K562 (cell line): ENCODE measurements around the gene IRS2. TPM values are rescaled to one million over a fixed set of nuclear protein-coding genes. Genes with fewer than 3 reads are reported as not detected.

Experiments
- ATAC-seq: fragments of 200-7000 bp; cut with Tn5 transposase; 3 replicates; pipeline ENCODE4 v1.9.1; 2020; ENCODE audit warnings: moderate library complexity
- BruUV-seq: library from RNA; stranded (reverse); fragments of 400-500 nt; replicated peaks from 2 replicates; lab custom pipeline; 2021; lab: Mats Ljungman, UMichigan
- CTCF ChIA-PET: fragments of 300-600 bp; formaldehyde crosslinking; extraction: SDS; loops from one replicate; lab custom pipeline; 2021; ENCODE audit warnings: low intra/inter-chr PET ratio; lab: Yijun Ruan, JAX
- POLR2A ChIA-PET: fragments of 300-600, 350-650 bp; sonication (Branson Sonifier 250); formaldehyde crosslinking; extraction: SDS; loops from one replicate; lab custom pipeline; 2021; ENCODE audit warnings: antibody characterized with exemption, inconsistent platforms; lab: Yijun Ruan, JAX
- DNase-seq, 4 experiments: peaks; one replicate each; pipeline versions ENCODE4 v3.0.0 to v3.0.0-alpha.2; 2011 to 2018; ENCODE audit warnings: low spot score in 3 of 4, mixed read lengths in 3 of 4; ENCODE audit errors: extremely low read depth in 1 of 4
- FAIRE-seq: peaks from 2 replicates; lab custom pipeline; 2011; peaks lifted over from hg19 to GRCh38; lab: Jason Lieb, UNC
- H2AFZ ChIP-seq: 2 replicates; pipeline ENCODE4 v1.6.0; 2011; ENCODE audit warnings: low read depth, low read length, control low read depth, inconsistent platforms
- H3K27ac ChIP-seq: fragments of 200-600 bp; 3 replicates; pipeline ENCODE4 v1.8.0; 2011; ENCODE audit warnings: low read depth, mild to moderate bottlenecking, control low read depth, inconsistent platforms, low read length, moderate library complexity, mixed read lengths; ENCODE audit errors: extremely low read depth
- H3K27me3 ChIP-seq, 2 experiments: fragments of 300-600 bp in 1 of 2; 2 replicates in 1 of 2; 3 replicates in 1 of 2; pipeline versions ENCODE4 v1.6.0 to v1.8.0; 2011; ENCODE audit warnings: inconsistent platforms in 2 of 2, low read length in 2 of 2, mild to moderate bottlenecking in 1 of 2, mixed read lengths in 1 of 2, moderate library complexity in 1 of 2; ENCODE audit not compliant: control insufficient read depth in 2 of 2, insufficient read depth in 2 of 2
- H3K36me3 ChIP-seq: fragments of 300-600 bp; 3 replicates; pipeline ENCODE4 v1.8.0; 2011; ENCODE audit warnings: mild to moderate bottlenecking, low read length, inconsistent platforms; ENCODE audit not compliant: control insufficient read depth, insufficient read depth
- H3K4me1 ChIP-seq, 2 experiments: fragments of 200-600 bp in 1 of 2; replicated peaks in 1 of 2; 2 replicates in 1 of 2; 3 replicates in 1 of 2; pipeline versions ENCODE4 v1.5.1 to v1.8.0; 2011; ENCODE audit warnings: inconsistent platforms in 2 of 2, low read length in 2 of 2, mild to moderate bottlenecking in 1 of 2, mixed read lengths in 1 of 2, moderate library complexity in 1 of 2; ENCODE audit not compliant: control insufficient read depth in 2 of 2, insufficient read depth in 2 of 2
- H3K4me2 ChIP-seq: 2 replicates; pipeline ENCODE4 v1.6.1; 2011; ENCODE audit warnings: low read length, control low read depth, inconsistent platforms, mixed read lengths; ENCODE audit not compliant: insufficient read depth
- H3K4me3 ChIP-seq: fragments of 200-600 bp; sonication (generic), shearing (Covaris generic); 2 replicates; pipeline ENCODE4 v1.5.1; 2016; ENCODE audit warnings: control low read depth, inconsistent platforms
- H3K79me2 ChIP-seq: fragments of 200-600 bp; 3 replicates; pipeline ENCODE4 v1.8.0; 2011; ENCODE audit warnings: low read length, inconsistent platforms; ENCODE audit not compliant: control insufficient read depth, insufficient read depth
- H3K9ac ChIP-seq, 2 experiments: 2 replicates each; pipeline versions ENCODE4 v1.6.0 to v1.6.1; 2011; ENCODE audit warnings: low read depth in 2 of 2, low read length in 2 of 2, control low read depth in 1 of 2, inconsistent platforms in 1 of 2, mild to moderate bottlenecking in 1 of 2, mixed read lengths in 1 of 2; ENCODE audit not compliant: insufficient read depth in 1 of 2
- H3K9me1 ChIP-seq: one replicate; pipeline ENCODE4 v1.6.0; 2011; ENCODE audit warnings: inconsistent platforms, mild to moderate bottlenecking, low read length, moderate library complexity; ENCODE audit not compliant: control insufficient read depth, insufficient read depth
- H3K9me3 ChIP-seq: replicated peaks from 2 replicates; pipeline ENCODE4 v1.5.1; 2011; ENCODE audit warnings: low read depth, low read length, inconsistent platforms; ENCODE audit not compliant: control insufficient read depth, insufficient read depth
- H4K20me1 ChIP-seq: replicated peaks from 2 replicates; pipeline ENCODE4 v1.6.1; 2011; ENCODE audit warnings: low read length, inconsistent platforms, mixed read lengths; ENCODE audit not compliant: control insufficient read depth, insufficient read depth
- ARID2 ChIP-seq: fragments of 450-650 bp; IDR thresholded peaks from 2 replicates; pipeline ENCODE4 v1.6.1; 2017; ENCODE audit warnings: antibody characterized with exemption, mild to moderate bottlenecking
- CEBPB ChIP-seq: fragments of 450-650 bp; IDR thresholded peaks from 2 replicates; pipeline ENCODE4 v1.6.1; 2016; ENCODE audit warnings: missing genetic modification characterization, missing compliant biosample characterization
- EGR1 ChIP-seq: fragments of 450-650 bp; conservative IDR thresholded peaks from 2 replicates; pipeline ENCODE4 v1.6.1; 2017; ENCODE audit warnings: mild to moderate bottlenecking
- KLF13 ChIP-seq: fragments of 450-650 bp; IDR thresholded peaks from 2 replicates; pipeline ENCODE4 v1.6.1; 2016; ENCODE audit warnings: missing genetic modification characterization, low read depth, mild to moderate bottlenecking, missing compliant biosample characterization, moderate library complexity, borderline replicate concordance
- MYBL2 ChIP-seq, 2 experiments: fragments of 450-650 bp in 1 of 2; sonication (generic) in 1 of 2; formaldehyde crosslinking in 1 of 2; IDR thresholded peaks; 2 replicates each; pipeline versions ENCODE4 v1.6.1 to v1.8.1; 2017 to 2022; ENCODE audit warnings: borderline replicate concordance in 1 of 2, inconsistent platforms in 1 of 2, low read depth in 1 of 2, mild to moderate bottlenecking in 1 of 2, missing genetic modification reagents in 1 of 2, moderate library complexity in 1 of 2
- NFATC3 ChIP-seq: fragments of 450-650 bp; IDR thresholded peaks from 2 replicates; pipeline ENCODE4 v1.6.1; 2017; ENCODE audit warnings: mild to moderate bottlenecking
- OTX1 ChIP-seq: fragments of 450-650 bp; formaldehyde crosslinking; IDR thresholded peaks from 2 replicates; pipeline ENCODE4 v1.4.0; 2022; ENCODE audit warnings: mild to moderate bottlenecking
- PYGO2 ChIP-seq: fragments of 450-650 bp; IDR thresholded peaks from 2 replicates; pipeline ENCODE4 v1.6.1; 2016; ENCODE audit warnings: mild to moderate bottlenecking, missing genetic modification characterization, moderate library complexity, missing compliant biosample characterization
- RAD21 ChIP-seq, 2 experiments: fragments of 250-450 bp in 1 of 2; fragments of 450-650 bp in 1 of 2; sonication (Bioruptor Pico) in 1 of 2; formaldehyde crosslinking in 1 of 2; IDR thresholded peaks in 1 of 2; conservative IDR thresholded peaks in 1 of 2; 2 replicates each; pipeline versions ENCODE4 v1.4.0 to v1.8.0; 2020 to 2022; ENCODE audit warnings: mild to moderate bottlenecking in 2 of 2, moderate library complexity in 1 of 2
- RBFOX2 ChIP-seq: fragments of 200-400 bp; formaldehyde crosslinking; IDR thresholded peaks from 2 replicates; pipeline ENCODE4 v1.6.1; 2017; ENCODE audit warnings: low read depth, mild to moderate bottlenecking, low read length, moderate library complexity
- RBM25 ChIP-seq: fragments of 200-400 bp; formaldehyde crosslinking; IDR thresholded peaks from 2 replicates; pipeline ENCODE4 v1.6.1; 2018; ENCODE audit warnings: low read length, low read depth, moderate library complexity; ENCODE audit not compliant: severe bottlenecking
- ZNF764 ChIP-seq: fragments of 250-450 bp; sonication (Bioruptor Pico); IDR thresholded peaks from 2 replicates; pipeline ENCODE4 v1.4.0; 2020; ENCODE audit warnings: low read depth, mild to moderate bottlenecking, moderate library complexity
- WGBS: fragments of 100-300 bp; shearing (Covaris generic); methylation state at CpG from one replicate; pipeline ENCODE4 v1.1.6; 2016; ENCODE audit warnings: low coverage, mixed read lengths; ENCODE audit not compliant: insufficient coverage; ENCODE audit errors: missing lambda C conversion rate; 5-methylcytosine and 5-hydroxymethylcytosine counted together
- in situ Hi-C: fragments of 300-500 bp; cut with MboI; formaldehyde crosslinking; loops from 4 replicates; pipeline ENCODE4 v1.15.0; 2018; ENCODE audit warnings: inconsistent platforms, mixed read lengths
- intact Hi-C: fragments of 100-400 bp; cut with micrococcal nuclease; formaldehyde crosslinking; loops from 2 replicates; pipeline ENCODE4 v1.14.2; 2022
- polyA plus RNA-seq, 8 experiments: library from polyadenylated mRNA; depleted of rRNA in 4 of 8; stranded (reverse) in 5 of 8; unstranded in 3 of 8; fragments of >200 nt; fragmentation: Nextera tagmentation in 2 of 8; fragmentation: Illumina TruSeq in 1 of 8; extraction: Ambion mirVana in 2 of 8; extraction: Trizol in 1 of 8; gene quantifications; 2 replicates each; pipeline versions ENCODE4 v1.2.1 to v1.2.3, GENCODE V29; 2011 to 2014; ENCODE audit warnings: inconsistent platforms in 1 of 8, missing spikeins in 1 of 8
- total RNA-seq, 7 experiments: library from RNA; depleted of rRNA in 6 of 7; stranded (reverse); fragments of >200 nt in 6 of 7; fragmentation: Illumina TruSeq in 2 of 7; extraction: Trizol in 2 of 7; gene quantifications; 2 replicates each; pipeline versions ENCODE4 v1.2.1 to v1.2.3, GENCODE V29; 2011 to 2021; ENCODE audit warnings: low replicate concordance in 1 of 7
- TF ChIP-seq, protein P1 (sequence below), 2 experiments: IDR thresholded peaks; 2 replicates each; pipeline ENCODE4 v1.6.1; 2011; ENCODE audit warnings: borderline replicate concordance in 1 of 2, control low read depth in 1 of 2, low read depth in 1 of 2, low read length in 1 of 2, mild to moderate bottlenecking in 1 of 2, mixed read lengths in 1 of 2, moderate library complexity in 1 of 2; ENCODE audit not compliant: insufficient read depth in 1 of 2, insufficient read length in 1 of 2, poor library complexity in 1 of 2, severe bottlenecking in 1 of 2; ENCODE audit errors: extremely low read depth in 1 of 2
- TF ChIP-seq, protein P2 (sequence below): sonication (generic); IDR thresholded peaks from 2 replicates; pipeline ENCODE4 v1.6.1; 2016

The IRS2 gene
- total and polyA plus RNA-seq, 9 of the 15 experiments (the other 6 are each of a cell fraction or from before 2014, with no cell fraction given): 0.36 to 4.6 (median 0.63) TPM

DNA sequence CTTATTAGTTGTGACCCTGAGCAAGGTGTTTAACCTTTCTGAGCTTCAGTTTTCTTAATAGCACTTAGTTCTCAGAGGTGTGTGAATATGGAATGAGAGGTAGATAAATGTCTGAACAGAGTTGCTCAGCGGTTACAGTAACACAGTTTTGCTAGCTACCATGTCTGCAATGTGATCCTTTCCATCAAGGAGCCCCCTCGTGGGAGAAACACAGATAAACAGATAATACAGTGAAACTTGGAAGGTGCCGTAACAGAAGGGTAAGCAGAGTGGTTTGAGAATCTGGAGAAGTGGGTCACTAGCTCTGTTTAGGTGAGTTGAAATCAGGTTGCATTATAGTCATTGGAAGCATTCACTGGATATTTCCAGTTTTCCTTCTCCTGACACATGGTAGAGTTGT lies 38.9 kb downstream of the IRS2 start:
- Histone ChIP-seq H3K9me1 (peaks cover 4% of the 10 kb centered on the region), H3K9ac (no peak overlapping the region), H3K27ac (no peak overlapping the region), H3K4me3 (no peak overlapping the region), H4K20me1 (peaks cover 9% of the 10 kb centered on the region; the same call in 1 of the 2 replicates), H3K27me3 (peaks cover 13 to 24% of the 10 kb centered on the region in 2 experiments), H3K9me3 (no peaks in the 10 kb centered on the region), H3K79me2 (no peaks in the 10 kb centered on the region), H2AFZ (no peak overlapping the region), H3K36me3 (no peaks in the 10 kb centered on the region), H3K4me1 (peaks cover 15 to 31% of the 10 kb centered on the region in 2 experiments; a peak in 4 of 5 replicates), H3K4me2 (no peak overlapping the region)
- ATAC-seq (peak; percentile 12; the same call in 1 of the 3 replicates), DNase-seq (no peak), FAIRE-seq (peak; percentile 57)
- in situ Hi-C loops (no loop called here), intact Hi-C loops (no loop called here)
- no peak for TF ChIP-seq RBFOX2
- TF ChIP-seq ZNF764 (CRISPR knock-in tag): no peak
- peak; percentile 19 to 31; a peak in 2 of 4 replicates for TF ChIP-seq RAD21 (CRISPR knock-in tag; conservative IDR thresholded peaks at IDR 0.05 in 1 of 2, IDR thresholded peaks at IDR 0.05 in 1 of 2)
- TF ChIP-seq PYGO2: no peak
- no peak for TF ChIP-seq EGR1
- 15% methylated on average over 3 of the region's 3 CpGs for WGBS
- no TSS peak for BruUV-seq
- CTCF ChIA-PET: no interaction called here
- POLR2A ChIA-PET: interaction anchor here (0.6 kb wide), 1 partner anchor 13 kb away, joined by 3 read pairs; no protein-coding TSS in a partner anchor

DNA sequence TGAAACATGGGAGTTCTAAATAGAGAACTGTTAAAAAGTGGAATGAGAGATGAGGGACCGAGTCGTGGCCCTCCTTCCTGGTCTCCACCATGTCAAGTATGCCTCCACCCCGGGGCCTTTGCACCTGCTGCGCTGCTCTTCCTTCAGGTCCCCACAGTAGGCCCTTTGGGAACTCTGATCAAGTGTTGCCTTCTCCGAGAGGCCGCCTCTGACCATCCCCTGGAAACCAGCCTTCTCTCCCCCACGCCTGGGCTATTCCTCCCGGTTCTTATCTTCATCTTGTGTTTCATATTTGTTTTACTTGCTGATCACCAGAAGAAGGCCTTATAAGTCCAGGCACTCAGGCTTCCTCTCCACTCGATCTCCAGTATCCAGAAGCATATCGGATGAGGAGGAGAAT lies 40.0 kb downstream of the IRS2 start:
- H3K36me3 ChIP-seq: no peaks in the 10 kb centered on the region
- BruUV-seq: no TSS peak
- peaks cover 13 to 34% of the 10 kb centered on the region in 2 experiments for H3K27me3 ChIP-seq
- no peaks in the 10 kb centered on the region for H3K9me3 ChIP-seq
- H2AFZ ChIP-seq: no peak overlapping the region
- DNase-seq: no peak
- FAIRE-seq: no peak
- intact Hi-C loops (no loop called here), in situ Hi-C loops (no loop called here)
- peaks cover 15 to 31% of the 10 kb centered on the region in 2 experiments; a peak in 4 of 5 replicates for H3K4me1 ChIP-seq
- peaks cover 9% of the 10 kb centered on the region; the same call in 1 of the 2 replicates for H4K20me1 ChIP-seq
- no peaks in the 10 kb centered on the region for H3K79me2 ChIP-seq
- no peak; the same call in 2 of the 3 replicates for ATAC-seq
- no peak overlapping the region for H3K4me3 ChIP-seq
- CTCF ChIA-PET: no interaction called here
- H3K27ac ChIP-seq: no peak overlapping the region
- H3K4me2 ChIP-seq: no peak overlapping the region
- no peak overlapping the region for H3K9ac ChIP-seq
- POLR2A ChIA-PET: no interaction called here
- H3K9me1 ChIP-seq: peaks cover 4% of the 10 kb centered on the region
- 2% methylated on average over 4 of the region's 10 CpGs for WGBS
- TF ChIP-seq KLF13 (tag) (no peak), MYBL2 (IDR thresholded peaks at IDR 0.05; ENCODE audit: low read depth) (no peak), MYBL2 (CRISPR knock-in tag; IDR thresholded peaks at IDR 0.05; ENCODE audit: borderline replicate concordance) (no peak), CEBPB (tag) (no peak), RBM25 (peak; percentile 50), ARID2 (no peak), OTX1 (CRISPR knock-in tag) (no peak), NFATC3 (no peak)
- TF ChIP-seq, protein P1, sequence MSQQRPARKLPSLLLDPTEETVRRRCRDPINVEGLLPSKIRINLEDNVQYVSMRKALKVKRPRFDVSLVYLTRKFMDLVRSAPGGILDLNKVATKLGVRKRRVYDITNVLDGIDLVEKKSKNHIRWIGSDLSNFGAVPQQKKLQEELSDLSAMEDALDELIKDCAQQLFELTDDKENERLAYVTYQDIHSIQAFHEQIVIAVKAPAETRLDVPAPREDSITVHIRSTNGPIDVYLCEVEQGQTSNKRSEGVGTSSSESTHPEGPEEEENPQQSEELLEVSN (IDR thresholded peaks at IDR 0.05; ENCODE audit: borderline replicate concordance in 1 of 2, extremely low read depth in 1 of 2, insufficient read depth in 1 of 2, insufficient read length in 1 of 2, low read depth in 1 of 2, low read length in 1 of 2, poor library complexity in 1 of 2, severe bottlenecking in 1 of 2): no peak
- TF ChIP-seq, protein P2, sequence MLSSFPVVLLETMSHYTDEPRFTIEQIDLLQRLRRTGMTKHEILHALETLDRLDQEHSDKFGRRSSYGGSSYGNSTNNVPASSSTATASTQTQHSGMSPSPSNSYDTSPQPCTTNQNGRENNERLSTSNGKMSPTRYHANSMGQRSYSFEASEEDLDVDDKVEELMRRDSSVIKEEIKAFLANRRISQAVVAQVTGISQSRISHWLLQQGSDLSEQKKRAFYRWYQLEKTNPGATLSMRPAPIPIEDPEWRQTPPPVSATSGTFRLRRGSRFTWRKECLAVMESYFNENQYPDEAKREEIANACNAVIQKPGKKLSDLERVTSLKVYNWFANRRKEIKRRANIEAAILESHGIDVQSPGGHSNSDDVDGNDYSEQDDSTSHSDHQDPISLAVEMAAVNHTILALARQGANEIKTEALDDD: no peak
